ENCODE data around the gene ASIC2. TPM values are rescaled to one million over a fixed set of nuclear protein-coding genes. Genes with fewer than 3 reads are reported as not detected.

Gene ASIC2
- total and polyA plus RNA-seq, 2 donors (not counting 3 experiments of a cell fraction or from before 2014, with no cell fraction given): not detected

GRCh38 chr17:33273743-33274410, 19.2 kb downstream of the ASIC2 start:
- TF ChIP-seq FOS (IDR thresholded peaks at IDR 0.05; ENCODE audit: borderline replicate concordance, insufficient read depth, low read length) (no peak), POLR2AphosphoS5 (IDR thresholded peaks at IDR 0.05; ENCODE audit: insufficient read depth, low read depth, low read length) (no peak), EZH2 (IDR thresholded peaks at IDR 0.05; ENCODE audit: borderline replicate concordance, low read depth, low read length, severe bottlenecking) (no peak), MAX (IDR thresholded peaks at IDR 0.05; ENCODE audit: insufficient read depth, insufficient read length) (no peak), JUN (IDR thresholded peaks at IDR 0.05; ENCODE audit: borderline replicate concordance, insufficient read depth, insufficient read length, low read depth) (no peak), POLR2A (IDR thresholded peaks at IDR 0.05; ENCODE audit: low read depth, low read length) (no peak), MYC (IDR thresholded peaks at IDR 0.05; ENCODE audit: low read depth, low read length) (no peak), GATA2 (IDR thresholded peaks at IDR 0.05; ENCODE audit: insufficient read depth, insufficient read length, low read depth, low read length) (no peak), CTCF (IDR thresholded peaks at IDR 0.05; ENCODE audit: extremely low read depth in 1 of 2, insufficient read depth in 1 of 2, low read depth in 1 of 2, low read length in 2 of 2) (no peak)
- no peaks in the 10 kb centered on the region for H4K20me1 ChIP-seq (replicated peaks; ENCODE audit: control insufficient read depth, extremely low read depth, insufficient read depth, low read length)
- DNase-seq (ENCODE audit: low read depth, low spot score): no peak
- H3K27ac ChIP-seq (ENCODE audit: insufficient read depth, low read depth, low read length): no peak overlapping the region
- H3K36me3 ChIP-seq (ENCODE audit: control insufficient read depth in 2 of 2, extremely low read depth in 1 of 2, insufficient read depth in 2 of 2, low read length in 2 of 2): no peaks in the 10 kb centered on the region
- CTCF ChIA-PET: interaction anchor here (1.3 kb wide), 1 partner anchor 12 kb away, joined by 3 read pairs; no protein-coding TSS in a partner anchor
- H3K9ac ChIP-seq (replicated peaks; ENCODE audit: extremely low read depth, insufficient read depth, low read length): no peak overlapping the region
- no peaks in the 10 kb centered on the region for H3K79me2 ChIP-seq (ENCODE audit: control insufficient read depth, insufficient read depth, low read length)
- no peak for FAIRE-seq
- no peak overlapping the region for H2AFZ ChIP-seq (ENCODE audit: low read depth, low read length)
- no peaks in the 10 kb centered on the region for H3K4me1 ChIP-seq (ENCODE audit: control insufficient read depth, extremely low read depth, insufficient read depth, low read length)
- intact Hi-C loops (cut with micrococcal nuclease): no loop called here
- BruUV-seq (replicated peaks): no TSS peak
- dilution Hi-C loops (cut with MboI; ENCODE audit: extremely low pct_ligation_motif_present, low sequenced_read_pairs): no loop called here
- no peak overlapping the region for H3K4me2 ChIP-seq (ENCODE audit: insufficient read depth, low read length)
- POLR2A ChIA-PET: no interaction called here
- H3K27me3 ChIP-seq (ENCODE audit: control insufficient read depth in 2 of 2, insufficient read depth in 2 of 2, low read length in 2 of 2): no peaks in the 10 kb centered on the region
- H3K9me3 ChIP-seq (replicated peaks; ENCODE audit: control insufficient read depth, insufficient read depth, low read length): no peaks in the 10 kb centered on the region
- H3K4me3 ChIP-seq (replicated peaks in 1 of 3; ENCODE audit: insufficient read depth in 1 of 3, low read depth in 1 of 3, low read length in 3 of 3): no peak overlapping the region
- H3K9me1 ChIP-seq (replicated peaks; ENCODE audit: control insufficient read depth, extremely low read depth, insufficient read depth, low read length): no peaks in the 10 kb centered on the region

Measured in endothelial cell of umbilical vein (primary cell).